22Rv1 (cell line): Measurements from ENCODE around the gene SLC6A6.

Experiments used
- ZFX ChIP-seq: fragments of 450-650 bp; IDR thresholded peaks from 2 replicates; pipeline ENCODE4 v1.6.1; 2017; ENCODE audit warnings: antibody characterized with exemption, borderline replicate concordance
- TF ChIP-seq, protein P1 (sequence below): fragments of 450-650 bp; IDR thresholded peaks from 2 replicates; pipeline ENCODE4 v1.5.1; 2017; ENCODE audit warnings: mild to moderate bottlenecking

DNA sequence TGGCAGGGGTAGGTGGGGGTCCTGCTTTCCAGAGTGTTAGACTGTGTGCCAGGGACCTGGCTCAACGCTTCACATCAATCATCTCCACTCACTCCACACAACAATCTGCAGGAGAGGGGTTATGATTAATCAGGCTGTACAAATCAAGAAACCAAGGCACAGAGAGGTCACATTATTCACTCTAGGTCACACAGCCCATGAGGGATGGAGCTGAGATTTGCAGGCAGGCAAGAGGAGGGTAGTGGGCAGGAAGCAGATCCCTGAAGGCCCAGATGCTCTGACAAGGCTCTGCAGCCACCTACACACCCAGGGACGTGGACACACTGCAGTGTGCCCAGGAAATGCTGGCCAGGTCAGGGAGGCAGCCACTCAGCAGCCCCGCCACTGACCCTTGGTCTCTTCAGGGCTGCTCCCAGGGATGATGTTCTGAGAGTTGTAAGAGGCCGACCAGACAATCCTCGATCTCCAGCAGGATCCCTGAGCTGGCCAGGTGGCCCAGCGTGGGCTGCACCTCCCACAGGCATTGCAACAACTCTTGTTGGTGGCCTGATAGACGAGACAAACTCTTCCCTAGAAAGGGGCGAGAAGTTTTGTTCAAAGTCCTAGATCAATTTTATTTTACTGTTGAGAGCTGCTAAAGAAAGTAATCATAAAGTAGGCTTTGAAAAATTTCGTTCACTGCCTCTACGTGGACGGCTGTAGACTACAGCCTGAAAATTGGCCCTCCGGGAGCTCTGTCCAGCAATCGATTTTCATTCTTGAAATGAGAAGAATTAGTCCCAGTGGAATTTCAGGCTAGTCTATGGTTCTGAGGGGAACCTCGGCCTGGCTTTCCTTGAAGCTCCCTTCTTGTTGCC is 4.2 kb upstream of the SLC6A6 start:
- TF ChIP-seq, protein P1, sequence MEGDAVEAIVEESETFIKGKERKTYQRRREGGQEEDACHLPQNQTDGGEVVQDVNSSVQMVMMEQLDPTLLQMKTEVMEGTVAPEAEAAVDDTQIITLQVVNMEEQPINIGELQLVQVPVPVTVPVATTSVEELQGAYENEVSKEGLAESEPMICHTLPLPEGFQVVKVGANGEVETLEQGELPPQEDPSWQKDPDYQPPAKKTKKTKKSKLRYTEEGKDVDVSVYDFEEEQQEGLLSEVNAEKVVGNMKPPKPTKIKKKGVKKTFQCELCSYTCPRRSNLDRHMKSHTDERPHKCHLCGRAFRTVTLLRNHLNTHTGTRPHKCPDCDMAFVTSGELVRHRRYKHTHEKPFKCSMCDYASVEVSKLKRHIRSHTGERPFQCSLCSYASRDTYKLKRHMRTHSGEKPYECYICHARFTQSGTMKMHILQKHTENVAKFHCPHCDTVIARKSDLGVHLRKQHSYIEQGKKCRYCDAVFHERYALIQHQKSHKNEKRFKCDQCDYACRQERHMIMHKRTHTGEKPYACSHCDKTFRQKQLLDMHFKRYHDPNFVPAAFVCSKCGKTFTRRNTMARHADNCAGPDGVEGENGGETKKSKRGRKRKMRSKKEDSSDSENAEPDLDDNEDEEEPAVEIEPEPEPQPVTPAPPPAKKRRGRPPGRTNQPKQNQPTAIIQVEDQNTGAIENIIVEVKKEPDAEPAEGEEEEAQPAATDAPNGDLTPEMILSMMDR: no peak
- no peak for TF ChIP-seq ZFX
